ENCODE results near the gene ABCF2.

ABCF2 gene

GRCh38 chr7:151201751-151202150 lies 25.3 kb downstream of the ABCF2 start:
- in situ Hi-C loops (cut with MboI; ENCODE audit: low sequenced_read_pairs, unreplicated experiment), result no loop called here
- TF ChIP-seq CTCF (IDR thresholded peaks at IDR 0.05; ENCODE audit: borderline replicate concordance, control extremely low read depth, extremely low read depth, insufficient read depth, missing control alignments), result no peak
- no peak for DNase-seq (ENCODE audit: low spot score)

GRCh38 chr7:151201344-151201743 lies 25.7 kb downstream of the ABCF2 start:
- in situ Hi-C loops (cut with MboI; ENCODE audit: low sequenced_read_pairs, unreplicated experiment), result no loop called here
- no peak for TF ChIP-seq CTCF (IDR thresholded peaks at IDR 0.05; ENCODE audit: borderline replicate concordance, control extremely low read depth, extremely low read depth, insufficient read depth, missing control alignments)
- DNase-seq (ENCODE audit: low spot score), result no peak

DNA sequence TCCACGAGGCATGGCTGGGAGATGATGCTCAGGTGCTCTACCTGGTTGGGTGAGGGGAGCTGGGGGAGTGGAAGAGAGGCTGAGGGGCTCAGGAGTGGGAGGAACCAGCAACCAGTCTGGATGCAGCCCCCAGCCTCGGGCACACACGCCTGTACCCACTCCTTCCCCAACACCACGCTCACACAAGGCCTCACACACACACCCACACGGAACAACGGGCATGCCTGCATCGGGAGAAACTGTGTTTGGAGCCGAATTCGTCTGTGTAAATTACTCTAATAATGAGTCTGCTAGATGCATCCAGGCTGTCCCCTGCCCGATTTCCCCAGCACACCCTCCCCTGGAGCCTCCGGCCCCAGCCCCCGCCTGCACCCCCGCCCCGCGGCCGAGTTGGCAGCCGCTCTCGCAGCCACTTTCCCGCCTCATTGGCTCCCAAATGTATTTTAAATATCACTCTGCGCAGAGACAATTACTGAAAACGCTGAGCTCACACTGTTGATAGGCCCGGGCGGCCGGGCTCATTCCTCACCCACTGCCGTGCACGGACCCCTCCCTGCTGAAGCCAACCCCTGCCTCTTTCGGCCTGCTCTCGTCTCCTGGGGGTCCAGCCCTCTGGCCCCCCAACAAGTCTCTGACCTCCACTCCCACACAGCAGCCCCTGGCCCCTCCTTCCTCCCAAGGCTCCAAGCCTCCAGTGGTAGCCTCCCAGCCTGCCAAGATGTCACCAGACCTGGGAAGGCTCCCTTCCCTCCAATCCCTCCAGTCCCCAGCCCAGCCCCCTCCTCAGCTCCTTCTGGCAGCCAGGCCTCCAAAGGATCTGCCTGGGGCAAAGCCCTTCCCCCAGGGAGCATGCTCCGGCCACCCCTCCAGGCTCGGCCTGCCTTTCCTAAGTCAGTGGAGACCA lies 27.8 kb downstream of the ABCF2 start:
- no peak for DNase-seq (ENCODE audit: low spot score)
- in situ Hi-C loops (cut with MboI; ENCODE audit: low sequenced_read_pairs, unreplicated experiment), result no loop called here
- no peak for TF ChIP-seq CTCF (IDR thresholded peaks at IDR 0.05; ENCODE audit: borderline replicate concordance, control extremely low read depth, extremely low read depth, insufficient read depth, missing control alignments)

DNA sequence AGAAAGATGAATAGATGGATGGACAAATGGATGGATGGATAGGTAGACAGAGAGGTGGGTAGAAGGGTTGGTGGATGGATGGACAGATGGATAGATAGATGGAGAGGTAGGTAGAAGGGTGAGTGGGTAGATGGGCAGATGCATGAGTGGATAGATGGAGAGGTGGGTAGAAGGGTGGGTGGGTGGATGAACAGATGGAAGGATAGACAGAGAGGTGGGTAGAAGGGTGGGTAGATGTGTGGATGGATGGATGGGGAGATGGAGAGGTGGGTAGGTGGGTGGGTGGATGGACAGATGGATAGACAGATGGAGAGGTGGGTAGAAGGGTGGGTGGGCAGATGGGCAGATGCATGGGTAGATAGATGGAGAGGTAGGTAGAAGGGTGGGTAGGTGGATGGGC lies 29.1 kb downstream of the ABCF2 start:
- in situ Hi-C loops (cut with MboI; ENCODE audit: low sequenced_read_pairs, unreplicated experiment), result no loop called here
- no peak for DNase-seq (ENCODE audit: low spot score)
- TF ChIP-seq CTCF (IDR thresholded peaks at IDR 0.05; ENCODE audit: borderline replicate concordance, control extremely low read depth, extremely low read depth, insufficient read depth, missing control alignments), result no peak

DNA sequence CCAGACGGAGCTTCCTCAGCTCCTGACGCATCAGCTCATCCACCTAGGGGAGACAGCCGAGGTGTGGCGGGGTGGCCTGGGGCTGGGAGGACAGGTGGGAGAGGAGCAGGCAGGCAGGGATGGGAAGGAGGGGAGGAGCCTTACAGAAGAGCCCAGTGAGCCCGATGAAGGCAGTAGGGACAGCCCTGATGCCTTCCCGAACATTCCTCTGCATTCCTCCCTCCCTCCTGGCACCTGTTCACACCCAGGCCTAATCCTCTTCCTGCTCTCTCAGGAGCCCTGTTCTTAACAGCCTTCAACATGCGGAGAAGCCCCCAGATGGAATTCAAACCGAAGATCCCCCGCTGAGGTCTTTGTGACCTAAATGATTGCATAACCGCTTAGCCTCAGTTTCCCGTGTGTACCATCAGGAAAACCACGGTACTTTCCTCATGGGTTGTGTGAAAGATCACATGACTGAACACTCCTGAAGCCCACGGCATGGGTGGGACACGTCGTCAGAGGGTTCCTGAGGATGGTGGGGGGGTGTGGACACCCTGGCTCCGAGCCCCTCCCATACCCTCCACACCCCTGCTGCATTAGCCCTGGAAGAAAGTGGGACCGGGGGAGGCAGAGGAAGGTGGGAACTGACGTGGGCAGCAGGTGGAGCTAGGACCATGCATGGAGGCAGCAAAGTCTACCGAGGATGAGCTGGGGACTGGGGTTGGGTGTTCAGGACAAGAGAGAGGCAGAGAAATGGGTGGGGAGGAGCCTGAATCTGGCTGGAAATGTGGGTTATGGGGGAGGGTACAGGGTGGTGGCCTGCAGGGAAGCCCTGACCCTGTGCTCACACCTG lies 31.2 kb downstream of the ABCF2 start:
- in situ Hi-C loops (cut with MboI; ENCODE audit: low sequenced_read_pairs, unreplicated experiment), result no loop called here
- no peak for TF ChIP-seq CTCF (IDR thresholded peaks at IDR 0.05; ENCODE audit: borderline replicate concordance, control extremely low read depth, extremely low read depth, insufficient read depth, missing control alignments)
- DNase-seq (ENCODE audit: low spot score), result no peak

- no peak for DNase-seq (ENCODE audit: low spot score)
- TF ChIP-seq CTCF (IDR thresholded peaks at IDR 0.05; ENCODE audit: borderline replicate concordance, control extremely low read depth, extremely low read depth, insufficient read depth, missing control alignments), result no peak
- in situ Hi-C loops (cut with MboI; ENCODE audit: low sequenced_read_pairs, unreplicated experiment), result no loop called here
Observed at GRCh38 chr7:151194188-151194587, 32.8 kb downstream of the ABCF2 start.
